HG02759 (cell line): ENCODE measurements around the gene TUBA8.
"Not testable (repeated sequence)": the region's sequence is repeated elsewhere in the genome, so short reads cannot be mapped to it uniquely, and the experiment has no call there.

Source experiments
- ATAC-seq: cut with Tn5 transposase; IDR thresholded peaks from one replicate; pipeline ENCODE4 v1.9.1; 2021; ENCODE audit warnings: mild to moderate bottlenecking, moderate library complexity; ENCODE audit not compliant: unreplicated experiment

TUBA8 gene

DNA sequence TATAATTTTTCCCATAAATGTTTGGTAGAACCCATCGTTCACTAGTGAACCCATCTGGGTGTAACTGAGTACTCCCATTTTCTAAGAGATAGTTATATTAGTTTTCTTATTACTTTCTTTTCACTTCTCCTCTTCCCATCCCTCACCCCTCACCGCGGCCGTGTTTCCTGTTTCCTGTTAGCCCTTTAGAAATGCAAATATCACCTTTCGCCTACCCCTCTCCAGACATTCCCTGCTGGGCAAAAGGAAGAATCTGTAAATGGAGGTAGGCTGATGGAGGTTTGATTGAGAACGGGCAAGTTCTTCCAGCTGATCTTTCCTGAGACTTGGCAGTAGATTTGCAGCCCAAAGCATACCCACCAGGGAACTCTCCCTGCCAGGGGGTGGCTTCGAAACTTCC lies 54.7 kb downstream of the TUBA8 start:
- ATAC-seq = not testable (repeated sequence)

DNA sequence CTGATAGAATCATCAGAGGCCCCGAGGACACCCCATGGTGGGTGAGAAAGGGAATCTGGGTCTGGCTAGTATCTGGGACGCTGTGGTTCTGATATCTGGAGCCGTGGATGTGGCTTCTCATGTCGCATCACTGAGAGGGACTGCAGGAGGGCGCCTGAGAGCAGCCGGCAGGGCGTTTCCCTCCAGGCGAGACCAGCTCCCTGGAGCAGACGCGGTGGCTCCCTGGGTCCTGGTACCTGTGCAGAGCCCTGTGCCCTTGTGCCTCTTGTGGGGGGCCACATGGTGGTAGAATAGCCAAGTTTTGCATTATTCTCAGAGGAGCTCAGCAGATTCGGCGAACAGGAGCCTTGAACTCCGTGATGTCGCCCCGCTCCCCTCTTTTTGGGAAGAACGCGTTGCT lies 59.7 kb downstream of the TUBA8 start:
- ATAC-seq = not testable (repeated sequence)

DNA sequence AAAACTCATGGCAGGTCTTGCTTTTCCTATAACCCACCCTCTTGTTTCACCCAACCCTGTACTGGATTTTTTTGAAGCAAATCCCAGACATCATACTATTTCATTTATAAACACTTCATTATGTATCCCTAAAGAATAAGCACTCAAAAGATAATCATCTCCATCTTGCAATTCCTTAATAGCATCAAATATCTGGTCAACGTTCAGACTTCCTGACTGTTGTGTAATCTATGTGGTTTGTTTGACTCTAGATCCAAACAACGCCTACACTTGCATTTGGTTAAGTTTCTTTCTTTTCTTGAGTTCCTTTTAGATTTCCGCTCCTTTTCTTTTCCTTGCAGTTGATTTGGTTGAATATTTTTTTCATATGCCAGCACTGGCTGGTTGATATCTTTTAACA lies 61.6 kb downstream of the TUBA8 start:
- ATAC-seq = not testable (repeated sequence)

DNA sequence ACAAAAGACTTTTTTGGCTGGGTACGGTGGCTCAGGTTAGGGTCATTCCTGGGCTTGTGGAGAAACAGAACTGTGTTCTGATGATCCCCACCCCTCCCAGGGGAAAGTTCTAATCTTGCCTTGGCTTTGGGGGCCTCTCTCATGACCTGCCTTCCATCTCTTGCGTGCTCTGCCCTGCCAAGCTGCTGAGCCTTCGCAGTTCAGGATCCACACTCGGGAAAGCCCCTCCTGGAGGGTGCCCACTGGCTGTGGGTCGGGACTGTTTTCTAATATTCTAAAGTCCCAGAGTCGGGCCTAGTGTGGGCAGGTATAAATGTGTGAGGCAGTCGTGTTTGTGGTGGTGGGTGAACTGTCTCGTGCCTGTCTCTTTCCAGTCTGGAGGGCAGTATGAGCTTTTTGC lies 62.2 kb downstream of the TUBA8 start:
- not testable (repeated sequence) for ATAC-seq

DNA sequence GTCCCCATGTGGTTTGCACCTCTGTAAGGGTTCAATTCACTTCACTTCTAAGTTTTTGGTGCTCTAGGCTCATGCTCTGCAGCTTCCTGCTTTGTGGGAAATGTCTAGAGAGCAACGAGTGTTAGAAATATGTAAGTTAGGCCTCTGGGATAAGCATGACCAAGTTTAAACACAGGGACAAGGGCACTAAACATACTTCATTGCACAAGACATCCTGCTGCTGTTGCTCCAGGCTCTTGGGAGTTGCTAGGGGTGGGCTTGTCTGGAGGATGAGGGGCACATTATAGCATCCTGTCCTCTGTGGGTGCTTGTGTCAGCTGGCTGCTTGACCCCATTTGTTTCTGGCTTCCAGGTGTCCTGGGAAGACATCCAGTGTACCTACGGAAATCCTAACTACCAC lies 62.8 kb downstream of the TUBA8 start:
- not testable (repeated sequence) for ATAC-seq
